Caco-2 (cell line): ENCODE measurements around the gene MEIS3. TPM values are rescaled to one million over a fixed set of nuclear protein-coding genes. Genes with fewer than 3 reads are reported as not detected.

Experiments used
- Bru-seq: library from RNA; stranded (reverse); fragments of 400-500 nt; gene quantifications from one replicate; lab custom pipeline; 2021; lab: Mats Ljungman, UMichigan
- BruChase-seq, 2 experiments: library from RNA; stranded (reverse); fragments of 400-500 nt; gene quantifications; one replicate each; lab custom pipeline; 2021; lab: Mats Ljungman, UMichigan
- BruUV-seq: library from RNA; stranded (reverse); fragments of 400-500 nt; replicated peaks from 2 replicates; lab custom pipeline; 2021; lab: Mats Ljungman, UMichigan
- CTCF ChIA-PET: fragments of 300-600 bp; sonication (Branson Sonifier 250); formaldehyde crosslinking; loops from one replicate; lab custom pipeline; 2022; ENCODE audit warnings: antibody characterized with exemption; lab: Charles Lee
- POLR2A ChIA-PET: fragments of 300-600 bp; sonication (Branson Sonifier 250); formaldehyde crosslinking; loops from one replicate; lab custom pipeline; 2022; ENCODE audit warnings: antibody characterized with exemption; lab: Charles Lee
- DNase-seq, 2 experiments: peaks; one replicate each; pipeline versions ENCODE4 v3.0.0 to v3.0.0-alpha.2; 2020 to 2022
- H3K27me3 ChIP-seq: replicated peaks from 2 replicates; pipeline ENCODE4 v1.6.0; 2011; ENCODE audit warnings: low read length; ENCODE audit not compliant: control insufficient read depth, insufficient read depth
- H3K36me3 ChIP-seq: 2 replicates; pipeline ENCODE4 v1.5.1; 2011; ENCODE audit warnings: low read length; ENCODE audit not compliant: control insufficient read depth, insufficient read depth
- H3K4me1 ChIP-seq: fragments of 250-450 bp; sonication (Bioruptor Pico); 2 replicates; pipeline ENCODE4 v1.5.1; 2020; ENCODE audit warnings: mild to moderate bottlenecking
- H3K4me3 ChIP-seq: 2 replicates; pipeline ENCODE4 v1.5.1; 2011; ENCODE audit warnings: low read depth, mild to moderate bottlenecking, control low read depth, low read length
- H3K9me3 ChIP-seq: fragments of 250-450 bp; sonication (Bioruptor Pico); 2 replicates; pipeline ENCODE4 v1.5.1; 2020; ENCODE audit warnings: mild to moderate bottlenecking, moderate library complexity
- H3K27ac Mint-ChIP-seq: one replicate; pipeline ENCODE4 v1.8.0; 2022; ENCODE audit warnings: mixed read lengths; ENCODE audit not compliant: unreplicated experiment
- H3K27me3 Mint-ChIP-seq: one replicate; pipeline ENCODE4 v1.8.0; 2022; ENCODE audit warnings: mixed read lengths; ENCODE audit not compliant: insufficient read depth, unreplicated experiment
- H3K36me3 Mint-ChIP-seq: one replicate; pipeline ENCODE4 v1.8.0; 2022; ENCODE audit warnings: mild to moderate bottlenecking, mixed read lengths; ENCODE audit not compliant: insufficient read depth, unreplicated experiment
- H3K4me1 Mint-ChIP-seq: one replicate; pipeline ENCODE4 v1.8.0; 2022; ENCODE audit warnings: low read depth, mixed read lengths; ENCODE audit not compliant: unreplicated experiment
- H3K4me3 Mint-ChIP-seq: one replicate; pipeline ENCODE4 v1.8.0; 2022; ENCODE audit warnings: mild to moderate bottlenecking, moderate library complexity, mixed read lengths; ENCODE audit not compliant: unreplicated experiment
- H3K9me3 Mint-ChIP-seq: one replicate; pipeline ENCODE4 v1.8.0; 2022; ENCODE audit warnings: mixed read lengths; ENCODE audit not compliant: unreplicated experiment
- intact Hi-C: fragments of 100-400 bp; cut with micrococcal nuclease; formaldehyde crosslinking; loops from one replicate; pipeline ENCODE4 v1.10.0; 2022; ENCODE audit not compliant: unreplicated experiment
- long read RNA-seq: library from polyadenylated mRNA; stranded (forward); transcript quantifications from one replicate; pipeline ENCODE4 v2.0.0, GENCODE V29; 2022
- total RNA-seq: library from RNA; stranded (reverse); gene quantifications from 2 replicates; pipeline ENCODE4 v1.2.3, GENCODE V29; 2022
- TF ChIP-seq, protein P1 (sequence below), 2 experiments: fragments of 200-600 bp in 1 of 2; IDR thresholded peaks; 1 replicate in 1 of 2; 2 replicates in 1 of 2; pipeline versions ENCODE4 v1.5.1 to v1.8.0; 2011 to 2022; ENCODE audit warnings: antibody characterized with exemption in 1 of 2, control low read depth in 1 of 2, inconsistent platforms in 1 of 2, low read depth in 1 of 2, low read length in 1 of 2, mild to moderate bottlenecking in 1 of 2, moderate library complexity in 1 of 2; ENCODE audit not compliant: insufficient read depth in 1 of 2, severe bottlenecking in 1 of 2, unreplicated experiment in 1 of 2

Gene MEIS3
- total RNA-seq = 16.2 and 16.8 TPM in 2 replicates
- Bru-seq, nascent RNA = percentile 48 among the genes with signal in this experiment
- percentile 52 among the genes with signal in this experiment for BruChase-seq, experiment 1, labeled RNA remaining after a 2-hour chase
- percentile 57 among the genes with signal in this experiment for BruChase-seq, experiment 2, labeled RNA remaining after a 6-hour chase
- long read RNA-seq, partial matches to known transcripts = 4 of 20 reads
- long read RNA-seq, other reads (novel, unspliced or antisense) = 8 of 20 reads

- POLR2A ChIA-PET = no interaction called here
- BruUV-seq = no TSS peak
- H3K4me1 Mint-ChIP-seq = peaks cover 37% of the 10 kb centered on the region
These were observed at the start of gene MEIS3 for GRCh38 chr19:47419030-47419783. Gene MEIS3 (minus strand): TSS chr19:47419527. CDS start chr19:47419081, 446 bp downstream.

GRCh38 chr19:47467914-47468313 is 48.6 kb upstream of the MEIS3 start:
- ChIA-PET POLR2A (no interaction called here), CTCF (no interaction called here)
- Histone ChIP-seq H3K9me3 (no peaks in the 10 kb centered on the region), H3K36me3 (no peaks in the 10 kb centered on the region), H3K27me3 (no peaks in the 10 kb centered on the region), H3K4me3 (no peak overlapping the region), H3K4me1 (peaks cover 21% of the 10 kb centered on the region; the same call in 1 of the 2 replicates)
- no peak for DNase-seq
- TF ChIP-seq, protein P1, sequence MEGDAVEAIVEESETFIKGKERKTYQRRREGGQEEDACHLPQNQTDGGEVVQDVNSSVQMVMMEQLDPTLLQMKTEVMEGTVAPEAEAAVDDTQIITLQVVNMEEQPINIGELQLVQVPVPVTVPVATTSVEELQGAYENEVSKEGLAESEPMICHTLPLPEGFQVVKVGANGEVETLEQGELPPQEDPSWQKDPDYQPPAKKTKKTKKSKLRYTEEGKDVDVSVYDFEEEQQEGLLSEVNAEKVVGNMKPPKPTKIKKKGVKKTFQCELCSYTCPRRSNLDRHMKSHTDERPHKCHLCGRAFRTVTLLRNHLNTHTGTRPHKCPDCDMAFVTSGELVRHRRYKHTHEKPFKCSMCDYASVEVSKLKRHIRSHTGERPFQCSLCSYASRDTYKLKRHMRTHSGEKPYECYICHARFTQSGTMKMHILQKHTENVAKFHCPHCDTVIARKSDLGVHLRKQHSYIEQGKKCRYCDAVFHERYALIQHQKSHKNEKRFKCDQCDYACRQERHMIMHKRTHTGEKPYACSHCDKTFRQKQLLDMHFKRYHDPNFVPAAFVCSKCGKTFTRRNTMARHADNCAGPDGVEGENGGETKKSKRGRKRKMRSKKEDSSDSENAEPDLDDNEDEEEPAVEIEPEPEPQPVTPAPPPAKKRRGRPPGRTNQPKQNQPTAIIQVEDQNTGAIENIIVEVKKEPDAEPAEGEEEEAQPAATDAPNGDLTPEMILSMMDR (IDR thresholded peaks at IDR 0.05; ENCODE audit: insufficient read depth in 1 of 2, low read depth in 1 of 2, low read length in 1 of 2, severe bottlenecking in 1 of 2, unreplicated experiment in 1 of 2) = no peak
- H3K27me3 Mint-ChIP-seq = peaks cover 16% of the 10 kb centered on the region
- BruUV-seq = no TSS peak
- no peaks in the 10 kb centered on the region for H3K9me3 Mint-ChIP-seq
- H3K36me3 Mint-ChIP-seq = no peaks in the 10 kb centered on the region
- H3K4me3 Mint-ChIP-seq = no peak overlapping the region
- H3K27ac Mint-ChIP-seq = no peak overlapping the region
- H3K4me1 Mint-ChIP-seq = peaks cover 11% of the 10 kb centered on the region
- intact Hi-C loops = no loop called here

More at GRCh38 chr19:47419030-47419783, at the start of gene MEIS3:
- Mint-ChIP-seq H3K9me3 (no peaks in the 10 kb centered on the region), H3K36me3 (peaks cover 5% of the 10 kb centered on the region), H3K4me3 (peak within 1 kb of the TSS; percentile 73), H3K27me3 (peaks cover 33% of the 10 kb centered on the region), H3K27ac (no peak within 1 kb of the TSS)
- intact Hi-C loops = no loop called here
- Histone ChIP-seq H3K4me1 (no peaks in the 10 kb centered on the region), H3K4me3 (peak within 1 kb of the TSS; percentile 53), H3K27me3 (peaks cover 8% of the 10 kb centered on the region), H3K9me3 (no peaks in the 10 kb centered on the region), H3K36me3 (no peaks in the 10 kb centered on the region)
- CTCF ChIA-PET = interaction anchor here (1.0 kb wide), 1 partner anchor 9 kb away, joined by 9 read pairs; no protein-coding TSS in a partner anchor
- TF ChIP-seq, protein P1 (IDR thresholded peaks at IDR 0.05; ENCODE audit: insufficient read depth in 1 of 2, low read depth in 1 of 2, low read length in 1 of 2, severe bottlenecking in 1 of 2, unreplicated experiment in 1 of 2) = no peak
- DNase-seq = peak in 1 of 2 experiments; percentile 34

GRCh38 chr19:47465957-47466356 is 46.6 kb upstream of the MEIS3 start:
- intact Hi-C loops = no loop called here
- TF ChIP-seq, protein P1 (IDR thresholded peaks at IDR 0.05; ENCODE audit: insufficient read depth in 1 of 2, low read depth in 1 of 2, low read length in 1 of 2, severe bottlenecking in 1 of 2, unreplicated experiment in 1 of 2) = no peak

More at GRCh38 chr19:47465957-47466356, 46.6 kb upstream of the MEIS3 start:
- ChIA-PET CTCF (no interaction called here), POLR2A (no interaction called here)
- Histone ChIP-seq H3K9me3 (no peaks in the 10 kb centered on the region), H3K36me3 (no peaks in the 10 kb centered on the region), H3K4me3 (no peak overlapping the region), H3K4me1 (peaks cover 19% of the 10 kb centered on the region; the same call in 1 of the 2 replicates), H3K27me3 (no peaks in the 10 kb centered on the region)
- Mint-ChIP-seq H3K36me3 (no peaks in the 10 kb centered on the region), H3K27ac (no peak overlapping the region), H3K27me3 (peaks cover 10% of the 10 kb centered on the region), H3K9me3 (no peaks in the 10 kb centered on the region), H3K4me1 (peaks cover 5% of the 10 kb centered on the region), H3K4me3 (no peak overlapping the region)
- no TSS peak for BruUV-seq
- no peak for DNase-seq
